Measurements from ENCODE around the gene ALPG.
"Not testable (repeated sequence)": the region's sequence is repeated elsewhere in the genome, so short reads cannot be mapped to it uniquely, and the experiment has no call there.

Gene ALPG

DNA sequence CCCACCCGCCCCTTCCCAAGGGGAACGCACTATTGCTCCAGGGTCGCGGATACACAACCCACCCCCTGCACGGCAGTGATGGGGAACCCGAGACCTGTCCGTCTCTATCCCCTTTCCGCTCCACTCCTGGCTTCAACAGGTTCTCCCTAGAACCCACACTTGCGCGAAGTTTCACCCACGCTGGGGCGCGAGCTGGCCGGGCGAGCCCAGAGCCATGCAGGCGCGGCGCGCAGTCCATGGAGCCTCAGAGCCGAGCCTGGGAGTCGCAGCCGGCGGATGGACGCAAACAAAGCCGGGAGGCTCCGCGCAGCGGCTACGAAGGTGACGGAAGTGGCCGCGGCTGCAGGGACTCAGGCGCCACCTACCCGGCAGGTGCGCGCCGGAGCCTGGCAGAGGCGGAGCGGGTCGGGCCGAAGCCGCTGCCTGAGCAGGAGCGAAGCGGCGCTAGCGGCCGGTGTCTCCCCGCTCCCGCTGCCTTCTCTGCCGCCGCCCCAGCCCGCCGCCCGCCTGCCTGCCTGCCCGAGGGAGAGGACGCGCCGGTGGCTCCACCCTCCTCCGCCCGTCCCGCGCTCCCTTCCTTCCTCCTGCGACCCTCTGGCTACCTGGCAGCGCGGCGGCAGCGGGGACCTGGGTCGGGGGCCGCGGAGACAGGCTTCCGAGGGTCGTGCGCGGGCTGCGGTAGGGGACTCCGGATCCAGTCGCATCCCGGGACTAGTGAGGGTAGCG lies 14.0 kb downstream of the ALPG start:
- DNase-seq: no peak

DNA sequence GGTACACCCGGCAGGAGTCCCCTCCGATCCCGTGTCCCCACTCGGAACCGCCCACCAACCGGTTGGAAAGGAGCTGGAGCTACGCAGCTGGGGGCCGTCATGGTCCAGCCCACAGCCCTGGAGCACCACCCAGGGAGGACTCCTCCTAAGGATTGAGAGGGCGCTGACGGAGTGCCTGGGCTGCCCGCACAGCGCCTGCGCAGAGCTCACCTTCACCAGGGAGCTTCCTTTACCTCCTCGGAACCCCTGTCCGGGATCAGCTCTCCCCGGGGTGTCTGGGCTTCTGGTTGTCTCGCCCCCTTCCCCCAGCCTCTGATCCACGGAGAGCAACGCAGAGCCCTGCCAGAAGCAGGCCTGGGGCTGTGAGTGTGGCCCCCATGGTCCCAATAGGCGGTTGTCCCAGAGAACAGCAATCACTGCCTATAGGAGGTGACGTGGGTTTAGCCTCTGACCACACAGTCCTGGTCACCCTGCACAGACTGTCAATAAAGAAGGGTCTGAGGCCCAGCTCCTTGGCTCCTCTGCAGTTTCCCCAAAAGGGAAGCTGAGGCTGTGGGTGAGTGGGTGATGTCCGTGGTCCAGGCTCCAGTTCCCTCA lies 14.6 kb downstream of the ALPG start:
- no peak for DNase-seq

- DNase-seq: no peak
Measured at GRCh38 chr2:232422051-232422450, 15.4 kb downstream of the ALPG start.

GRCh38 chr2:232422996-232423395 lies 16.4 kb downstream of the ALPG start:
- DNase-seq: not testable (repeated sequence)

DNA sequence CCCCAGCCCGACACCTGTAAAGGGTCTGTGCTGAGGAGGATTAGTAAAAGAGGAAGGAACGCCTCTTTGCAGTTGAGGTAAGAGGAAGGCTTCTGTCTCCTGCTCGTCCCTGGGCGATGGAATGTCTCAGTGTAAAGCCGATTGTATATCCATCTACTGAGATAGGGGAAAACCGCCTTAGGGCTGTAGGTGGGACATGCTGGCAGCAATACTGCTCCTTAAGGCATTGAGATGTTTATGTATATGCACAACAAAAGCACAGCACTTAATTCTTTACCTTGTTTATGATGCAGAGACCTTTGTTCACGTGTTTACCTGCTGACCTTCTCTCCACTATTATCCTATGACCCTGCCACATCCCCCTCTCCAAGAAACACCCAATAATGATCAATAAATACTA lies 16.8 kb downstream of the ALPG start:
- DNase-seq: not testable (repeated sequence)

DNA sequence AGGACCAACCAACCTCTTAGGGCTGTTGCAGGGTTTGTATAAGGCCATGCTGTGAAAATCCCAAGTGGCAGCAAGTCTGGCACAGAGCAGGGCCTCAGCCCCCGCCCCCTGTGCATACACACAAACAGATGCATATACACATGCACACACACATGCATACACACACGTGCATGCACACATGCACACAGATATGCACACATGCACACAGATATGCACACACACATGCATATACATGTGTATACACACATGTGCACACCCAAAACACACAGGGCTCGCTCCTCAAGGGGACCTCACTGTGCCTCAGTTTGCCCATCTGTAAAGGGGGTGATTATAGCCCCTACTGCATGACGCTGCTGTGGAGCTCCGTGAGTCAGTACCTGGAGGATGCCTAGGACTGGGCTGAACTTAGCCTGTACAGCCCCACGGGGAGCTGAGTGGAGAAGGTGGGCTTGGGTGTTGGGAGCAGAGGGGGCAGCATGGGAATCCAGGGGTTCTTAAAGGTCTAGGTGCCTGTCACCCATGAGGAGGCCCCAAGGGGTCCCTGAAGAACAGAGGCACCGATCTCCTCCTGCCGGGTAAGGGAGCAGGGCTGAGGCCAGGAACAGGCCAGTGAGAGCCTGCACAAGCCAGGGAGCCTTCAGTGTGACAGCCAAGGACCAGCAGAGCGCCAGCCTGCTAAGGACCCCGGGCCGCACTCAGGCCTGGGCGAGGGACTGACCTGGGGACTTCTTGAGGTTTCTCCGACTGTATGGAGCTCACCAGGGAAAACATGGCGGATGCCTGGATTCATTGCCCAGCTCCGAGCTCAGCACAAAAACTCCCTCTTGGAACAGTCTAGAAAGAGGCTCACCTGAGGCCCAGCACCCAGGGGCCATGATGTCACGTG lies 25.3 kb downstream of the ALPG start:
- DNase-seq: peak; percentile 2

DNA sequence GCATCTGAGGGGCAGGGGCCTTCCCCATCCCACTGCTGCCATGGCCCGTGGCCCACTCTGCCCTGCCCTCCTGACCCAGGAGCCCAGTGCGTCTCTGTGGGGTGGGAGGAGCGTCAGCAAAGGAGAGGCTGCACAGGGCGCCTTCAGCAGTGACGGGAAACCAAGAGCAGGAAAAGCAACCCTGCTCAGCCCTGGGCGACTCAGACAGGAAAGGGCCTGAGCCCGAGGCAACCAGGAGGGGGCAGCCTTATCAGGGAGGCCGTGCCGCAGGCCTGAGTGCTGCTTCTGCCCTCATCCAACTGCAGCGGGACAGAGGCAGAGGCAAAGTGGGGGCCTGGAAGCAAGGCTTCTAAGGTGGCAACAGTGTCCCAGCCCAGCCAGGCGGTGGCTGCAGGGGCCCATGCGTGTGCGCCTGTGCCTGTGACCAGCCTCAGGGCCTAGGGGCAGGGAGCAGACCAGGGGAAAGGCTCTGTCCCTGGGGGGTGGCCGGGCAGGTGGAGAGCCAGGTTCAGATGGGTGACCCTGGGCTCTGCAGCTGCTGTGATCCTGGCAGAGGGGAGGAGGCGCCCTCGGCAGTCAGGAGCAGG lies 26.0 kb downstream of the ALPG start:
- DNase-seq: no peak

GRCh38 chr2:232433622-232434021 lies 27.0 kb downstream of the ALPG start:
- not testable (repeated sequence) for DNase-seq

GRCh38 chr2:232434091-232434490 lies 27.4 kb downstream of the ALPG start:
- DNase-seq: peak; percentile 1

DNA sequence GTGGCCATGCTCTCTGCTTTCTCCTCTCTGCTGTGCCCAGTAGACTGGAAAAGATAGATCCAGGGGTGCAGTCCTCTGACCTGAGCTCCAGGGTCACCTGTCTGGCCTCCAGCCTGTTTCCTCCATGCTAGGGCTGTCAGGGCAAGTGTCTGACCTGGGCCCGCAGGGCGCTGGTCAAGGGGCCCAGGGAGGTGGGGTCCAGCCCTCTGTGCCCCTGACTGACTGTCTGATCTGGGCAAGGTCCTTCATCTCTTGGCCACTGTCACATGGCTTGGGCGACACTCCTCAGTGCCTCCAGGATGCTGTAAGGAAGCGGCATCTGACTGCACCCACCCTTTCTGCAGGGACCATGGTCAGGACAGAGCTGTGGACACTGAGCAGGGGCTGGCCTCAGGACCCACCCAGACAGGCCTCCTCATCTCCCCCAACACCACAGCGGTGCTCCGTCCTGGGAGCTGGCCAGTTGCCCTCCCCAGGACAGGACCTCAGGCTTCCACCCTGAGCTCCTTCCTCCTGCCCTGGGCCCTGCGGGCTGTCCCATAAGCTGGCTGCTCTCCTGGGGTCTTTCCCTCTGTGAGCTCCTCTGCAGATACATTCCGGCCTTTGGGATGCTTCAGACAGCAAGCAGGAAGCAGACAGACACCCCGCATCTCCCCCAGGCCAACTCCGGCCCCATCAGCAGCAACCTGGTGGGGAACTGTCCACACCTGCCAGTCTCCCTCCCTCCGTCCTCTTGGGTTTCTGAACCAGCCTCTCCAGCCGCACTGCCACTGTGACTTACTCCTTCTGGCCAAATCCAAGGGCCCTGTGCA lies 28.1 kb downstream of the ALPG start:
- peak; percentile 1 for DNase-seq

DNA sequence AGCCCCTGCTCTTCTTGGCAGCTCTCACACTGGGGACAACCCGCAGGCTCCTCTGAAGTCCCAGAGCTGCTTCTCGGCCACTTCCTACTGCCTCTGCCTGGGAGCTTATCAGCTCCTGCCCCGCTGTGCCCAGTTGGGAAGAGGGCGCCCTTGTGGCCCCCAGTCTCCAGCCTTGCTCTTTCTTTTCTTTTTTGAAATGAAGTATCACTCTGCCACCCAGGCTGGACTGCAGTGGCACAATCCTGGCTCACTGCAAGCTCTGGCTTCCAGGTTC lies 28.7 kb downstream of the ALPG start:
- DNase-seq: no peak

DNA sequence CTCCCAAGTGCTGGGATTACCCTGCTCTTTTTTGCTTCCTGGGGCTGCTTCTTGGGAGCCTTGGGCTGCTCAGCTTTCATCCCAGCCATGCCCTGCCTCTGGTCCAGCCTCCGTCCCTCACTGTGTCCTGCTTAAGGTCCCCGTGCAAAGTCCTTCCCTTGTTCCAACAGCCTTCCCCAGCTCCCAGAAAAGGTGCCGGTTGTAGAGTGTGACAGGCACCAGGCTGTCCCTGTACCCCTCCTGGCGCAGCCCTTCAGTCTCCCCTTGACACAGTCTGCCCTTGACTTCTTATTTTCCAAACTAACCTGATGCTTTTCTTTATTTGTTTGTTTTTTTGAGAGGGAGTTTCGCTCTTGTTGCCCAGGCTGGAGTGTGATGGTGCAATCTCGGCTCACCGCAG lies 29.2 kb downstream of the ALPG start:
- DNase-seq: no peak

DNA sequence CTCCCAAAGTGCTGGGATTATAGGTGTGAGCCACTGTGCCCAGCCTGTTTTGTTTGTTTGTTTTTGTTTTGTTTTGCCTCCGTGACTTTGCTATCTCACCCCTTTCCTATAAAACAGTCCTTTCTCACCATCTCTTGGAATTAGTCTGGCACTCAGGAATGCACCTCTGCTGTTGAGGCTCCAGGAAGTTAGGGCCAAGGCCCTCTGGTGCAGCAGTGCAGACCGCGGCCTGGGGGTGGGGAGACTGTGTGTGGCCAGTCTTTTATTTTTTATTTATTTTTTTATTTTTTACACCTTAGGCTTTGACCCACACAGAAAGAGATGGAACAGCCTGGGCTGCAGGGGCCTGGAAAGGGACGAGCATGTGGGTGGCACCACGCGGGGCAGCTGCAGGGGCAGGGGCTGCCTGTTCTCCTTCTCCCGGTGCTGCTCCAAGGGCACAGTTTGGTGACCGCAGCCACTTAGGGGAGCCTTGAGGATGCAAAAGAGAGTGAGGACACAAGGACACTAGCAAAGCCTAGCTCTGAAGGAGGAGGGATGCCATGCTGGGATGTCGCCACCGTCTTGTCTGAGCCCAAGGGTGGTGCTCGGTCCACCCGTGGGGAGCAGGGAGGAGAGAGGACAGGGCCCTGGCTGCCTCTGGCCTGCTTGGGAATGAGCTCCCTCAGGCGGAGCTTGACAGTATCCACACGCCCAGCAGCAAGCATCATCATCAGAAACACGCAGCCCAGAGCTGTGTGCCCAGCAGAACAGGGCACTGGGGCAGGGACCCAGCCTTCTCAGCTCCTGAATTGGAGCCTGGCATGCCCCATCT lies 29.9 kb downstream of the ALPG start:
- DNase-seq: no peak

DNA sequence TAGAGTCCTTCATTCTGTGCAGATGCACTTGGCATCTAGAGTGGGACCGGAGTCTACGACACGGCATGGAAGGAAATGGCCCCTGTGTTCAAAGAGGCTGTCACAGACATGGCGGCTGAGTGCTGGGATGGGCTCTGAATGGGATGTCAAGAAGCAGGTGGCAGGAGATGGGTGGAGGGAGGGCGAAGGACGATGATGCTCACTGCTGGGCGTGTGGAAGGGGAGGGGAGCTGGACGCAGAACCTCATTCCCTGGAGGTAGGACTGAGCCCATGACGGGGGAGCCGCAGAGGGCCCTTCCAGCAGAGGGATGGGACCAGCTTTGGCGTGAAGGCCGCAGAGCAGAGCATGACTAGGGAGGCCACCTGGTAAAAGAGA lies 30.5 kb downstream of the ALPG start:
- DNase-seq: no peak

DNA sequence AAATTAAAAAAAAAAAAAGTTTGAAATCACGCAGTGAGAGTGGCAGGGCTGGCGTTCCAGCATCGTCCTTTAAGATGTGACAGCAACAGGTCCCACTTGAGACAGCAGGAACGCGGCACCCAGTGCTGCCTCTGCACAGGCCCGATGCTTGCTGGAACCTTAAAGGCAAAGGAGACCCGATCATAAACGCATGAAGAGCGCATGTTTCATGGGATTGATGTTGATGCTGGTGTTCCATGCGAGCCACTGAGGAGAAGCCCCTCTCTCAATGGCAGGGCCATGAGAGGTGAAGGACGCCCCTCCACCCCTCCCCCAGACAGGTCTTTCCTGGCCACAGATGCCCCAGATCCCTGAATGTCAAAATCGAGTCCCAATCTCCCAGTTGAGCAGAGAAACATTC lies 31.4 kb downstream of the ALPG start:
- no peak for DNase-seq

- peak; percentile 37 for DNase-seq
Measured at GRCh38 chr2:232438951-232439757, 32.5 kb downstream of the ALPG start.

- peak; percentile 3 for DNase-seq
Measured at GRCh38 chr2:232439758-232440135, 33.1 kb downstream of the ALPG start.

DNA sequence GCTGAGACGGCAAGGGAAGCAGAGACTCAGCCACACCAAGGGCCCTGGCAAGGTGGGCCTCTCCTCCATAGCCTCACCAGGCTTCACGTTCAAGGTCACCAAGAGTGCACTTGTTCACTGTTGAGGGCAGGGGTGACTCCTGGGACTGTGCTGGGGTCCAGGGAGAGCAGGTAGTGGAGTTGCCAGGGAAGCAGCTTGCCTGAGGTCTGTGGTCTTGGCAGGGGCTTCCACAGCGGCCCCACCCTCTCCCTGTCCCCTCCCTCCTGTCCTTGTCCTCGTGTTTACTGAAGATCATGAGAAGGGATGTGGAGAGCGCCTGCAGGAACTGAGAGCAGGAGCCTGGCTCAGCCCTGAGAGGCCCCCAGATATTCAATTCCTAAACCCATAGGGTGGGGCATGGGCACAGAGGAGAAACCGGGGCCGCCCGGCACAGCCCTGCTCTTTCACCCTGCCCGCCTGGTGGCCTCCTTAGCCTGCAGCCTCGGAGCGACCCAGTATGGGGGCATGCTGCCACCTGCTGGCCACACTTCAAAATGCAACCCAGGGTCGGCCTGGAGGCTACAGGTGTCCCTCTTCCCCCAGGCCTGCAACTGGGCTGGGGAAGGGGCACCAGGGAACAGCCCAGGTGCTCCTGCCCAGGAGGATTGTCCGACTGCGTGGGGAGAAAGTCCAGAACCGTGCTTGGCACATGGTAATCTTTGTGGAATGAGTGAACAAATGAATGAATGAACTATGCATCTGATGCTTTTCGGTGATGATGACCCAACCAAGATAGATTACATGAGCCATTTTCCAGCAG lies 33.8 kb downstream of the ALPG start:
- DNase-seq: peak; percentile 87

GRCh38 chr2:232441147-232441651 lies 34.6 kb downstream of the ALPG start:
- no peak for DNase-seq

DNA sequence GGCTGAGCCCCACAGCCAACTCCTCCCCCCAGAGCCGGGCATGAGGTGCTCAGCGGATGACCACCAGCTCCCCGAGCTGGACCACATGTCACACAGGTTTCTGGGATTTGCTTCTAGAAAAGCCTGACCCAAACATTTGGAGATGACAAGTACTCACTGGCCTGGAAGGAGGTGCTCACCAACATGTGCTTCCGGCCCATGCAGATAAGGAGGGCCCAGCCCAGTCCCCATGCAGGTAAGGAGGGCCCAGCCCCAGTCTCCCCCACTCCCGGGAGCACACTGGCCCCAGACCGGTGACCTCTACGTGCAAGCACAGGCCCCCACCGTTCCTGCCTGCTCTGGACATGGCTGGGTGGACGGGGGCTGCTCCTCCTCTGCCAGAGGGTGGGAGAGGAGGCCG lies 35.3 kb downstream of the ALPG start:
- not testable (repeated sequence) for DNase-seq

Data from activated gamma-delta T cell treated with Interleukin-2 at 50 U/mL for 16 hours (primary cell).